Right lobe of liver (tissue), 4 donors: ENCODE results near the gene SHROOM2.

Source experiments
- POLR2A ChIP-seq: fragments of 450-650 bp; IDR thresholded peaks from one replicate; pipeline ENCODE4 v1.6.1; 2017; ENCODE audit warnings: antibody characterized with exemption, mild to moderate bottlenecking
- TF ChIP-seq, protein P1 (sequence below), 4 donors: fragments of 200-600 bp in 3 of 4; fragments of 450-650 bp in 1 of 4; IDR thresholded peaks; one replicate each; pipeline versions ENCODE4 v1.5.1 to v1.8.0; 2016 to 2022; ENCODE audit warnings: antibody characterized with exemption in 4 of 4, mild to moderate bottlenecking in 2 of 4
- donor health status: DM: no; HTN: no; CAD: no.
- donor health status: DM: no; HTN: no; CAD: no.
- donor health status: DM: no; HTN: yes; CAD: no.

DNA sequence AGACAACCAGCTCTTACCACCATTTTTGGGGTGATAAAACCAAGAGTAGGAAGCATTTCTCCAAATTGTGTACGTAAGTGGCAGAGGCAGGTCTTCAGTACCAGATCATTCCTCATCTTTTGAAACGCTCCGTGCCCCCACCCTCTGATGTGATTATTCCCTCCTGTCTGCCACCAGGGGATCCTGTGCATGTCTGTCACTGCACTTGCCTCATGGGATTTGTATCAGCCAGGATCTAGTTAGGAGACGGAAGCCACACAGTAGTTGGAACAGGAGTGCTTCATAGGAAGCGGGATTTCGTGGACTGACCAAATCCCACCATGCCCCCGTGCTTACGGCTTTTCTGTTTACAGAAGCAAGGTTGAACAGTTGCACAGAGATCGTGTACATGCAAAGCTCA is 75.5 kb downstream of the SHROOM2 start:
- TF ChIP-seq, protein P1, sequence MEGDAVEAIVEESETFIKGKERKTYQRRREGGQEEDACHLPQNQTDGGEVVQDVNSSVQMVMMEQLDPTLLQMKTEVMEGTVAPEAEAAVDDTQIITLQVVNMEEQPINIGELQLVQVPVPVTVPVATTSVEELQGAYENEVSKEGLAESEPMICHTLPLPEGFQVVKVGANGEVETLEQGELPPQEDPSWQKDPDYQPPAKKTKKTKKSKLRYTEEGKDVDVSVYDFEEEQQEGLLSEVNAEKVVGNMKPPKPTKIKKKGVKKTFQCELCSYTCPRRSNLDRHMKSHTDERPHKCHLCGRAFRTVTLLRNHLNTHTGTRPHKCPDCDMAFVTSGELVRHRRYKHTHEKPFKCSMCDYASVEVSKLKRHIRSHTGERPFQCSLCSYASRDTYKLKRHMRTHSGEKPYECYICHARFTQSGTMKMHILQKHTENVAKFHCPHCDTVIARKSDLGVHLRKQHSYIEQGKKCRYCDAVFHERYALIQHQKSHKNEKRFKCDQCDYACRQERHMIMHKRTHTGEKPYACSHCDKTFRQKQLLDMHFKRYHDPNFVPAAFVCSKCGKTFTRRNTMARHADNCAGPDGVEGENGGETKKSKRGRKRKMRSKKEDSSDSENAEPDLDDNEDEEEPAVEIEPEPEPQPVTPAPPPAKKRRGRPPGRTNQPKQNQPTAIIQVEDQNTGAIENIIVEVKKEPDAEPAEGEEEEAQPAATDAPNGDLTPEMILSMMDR (IDR thresholded peaks at IDR 0.05): no peak
- no peak for TF ChIP-seq POLR2A
